Ishikawa (cell line): ENCODE data around the gene EBI3.
A peak's percentile ranks its signal among the peaks of the same experiment; 100 is the strongest.

ENCODE experiments used
- CEBPB ChIP-seq: IDR thresholded peaks from 2 replicates; pipeline ENCODE4 v1.6.1; 2012
- CREB1 ChIP-seq: IDR thresholded peaks from 2 replicates; pipeline ENCODE4 v1.6.1; 2012; ENCODE audit warnings: low read depth
- EGR1 ChIP-seq: IDR thresholded peaks from 2 replicates; pipeline ENCODE4 v1.6.1; 2012
- EP300 ChIP-seq: IDR thresholded peaks from 2 replicates; pipeline ENCODE4 v1.6.1; 2012; ENCODE audit warnings: borderline replicate concordance
- FOXM1 ChIP-seq: IDR thresholded peaks from 2 replicates; pipeline ENCODE4 v1.6.1; 2012; ENCODE audit warnings: low read depth, borderline replicate concordance
- NFIC ChIP-seq: IDR thresholded peaks from 2 replicates; pipeline ENCODE4 v1.6.1; 2012
- RAD21 ChIP-seq: IDR thresholded peaks from 2 replicates; pipeline ENCODE4 v1.6.1; 2012; ENCODE audit warnings: low read depth
- TAF1 ChIP-seq: IDR thresholded peaks from 2 replicates; pipeline ENCODE4 v1.6.1; 2012; ENCODE audit warnings: low read depth, mild to moderate bottlenecking
- TCF12 ChIP-seq: IDR thresholded peaks from 2 replicates; pipeline ENCODE4 v1.6.1; 2012; ENCODE audit warnings: low read depth
- TEAD4 ChIP-seq: IDR thresholded peaks from 2 replicates; pipeline ENCODE4 v1.6.1; 2012
- YY1 ChIP-seq: IDR thresholded peaks from 2 replicates; pipeline ENCODE4 v1.6.1; 2012; ENCODE audit warnings: low read depth
- ZBTB7A ChIP-seq: IDR thresholded peaks from 2 replicates; pipeline ENCODE4 v1.6.1; 2012; ENCODE audit warnings: low read depth
- TF ChIP-seq, protein P1 (sequence below): IDR thresholded peaks from 2 replicates; pipeline ENCODE4 v1.6.1; 2012
- TF ChIP-seq, protein P2 (sequence below): IDR thresholded peaks from 2 replicates; pipeline ENCODE4 v1.6.1; 2012; ENCODE audit warnings: low read depth, mild to moderate bottlenecking
- TF ChIP-seq, protein P3 (sequence below): IDR thresholded peaks from 2 replicates; pipeline ENCODE4 v1.6.1; 2012

EBI3 gene

DNA sequence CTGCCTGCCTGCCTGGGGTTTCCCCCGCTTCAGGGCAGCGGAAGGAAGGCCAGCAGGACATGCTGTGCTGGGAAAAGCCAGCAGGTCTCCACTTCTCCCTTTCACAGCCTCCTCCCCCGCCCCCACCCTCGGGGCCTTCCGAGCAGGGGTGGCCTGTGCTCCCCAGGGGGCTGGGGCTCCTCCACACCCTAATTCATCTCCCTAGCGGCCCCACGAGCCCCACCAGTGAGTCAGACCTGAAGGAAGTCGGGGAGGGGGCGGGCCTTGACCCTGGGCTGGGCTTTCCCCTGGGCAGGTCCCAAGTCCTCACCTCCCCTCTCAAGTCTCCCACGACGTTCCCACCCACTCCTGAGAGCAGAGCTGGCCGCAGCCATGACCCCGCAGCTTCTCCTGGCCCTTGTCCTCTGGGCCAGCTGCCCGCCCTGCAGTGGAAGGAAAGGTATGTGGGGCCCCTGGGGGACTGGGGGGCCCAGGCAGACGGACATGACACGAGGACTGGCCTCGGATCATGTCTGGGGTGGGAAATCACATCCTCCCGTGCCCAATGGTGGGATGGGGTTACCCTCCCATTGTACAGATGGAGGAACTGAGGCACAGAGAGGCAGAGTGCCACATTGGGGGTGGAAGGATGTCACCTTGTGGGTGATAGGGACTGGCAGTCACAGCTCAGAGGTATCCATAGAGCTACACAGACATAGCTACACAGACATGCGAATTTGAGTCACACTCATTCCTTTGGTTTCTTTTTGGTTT is at the start of gene EBI3:
EBI3 (plus strand) TSS at position 345 of the 753 bp plus-strand sequence; CDS start at position 373, 28 bp downstream.
- TF ChIP-seq ZBTB7A (peak; percentile 73; the same call in 1 of the 2 replicates), TEAD4 (no peak), TCF12 (no peak), TAF1 (no peak), NFIC (no peak)
- TF ChIP-seq, protein P1, sequence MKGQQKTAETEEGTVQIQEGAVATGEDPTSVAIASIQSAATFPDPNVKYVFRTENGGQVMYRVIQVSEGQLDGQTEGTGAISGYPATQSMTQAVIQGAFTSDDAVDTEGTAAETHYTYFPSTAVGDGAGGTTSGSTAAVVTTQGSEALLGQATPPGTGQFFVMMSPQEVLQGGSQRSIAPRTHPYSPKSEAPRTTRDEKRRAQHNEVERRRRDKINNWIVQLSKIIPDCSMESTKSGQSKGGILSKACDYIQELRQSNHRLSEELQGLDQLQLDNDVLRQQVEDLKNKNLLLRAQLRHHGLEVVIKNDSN = no peak

GRCh38 chr19:4181053-4181508 is 48.2 kb upstream of the EBI3 start:
- TF ChIP-seq RAD21 (no peak), YY1 (no peak), FOXM1 (no peak), TAF1 (no peak), EP300 (no peak), TEAD4 (no peak), EGR1 (no peak), CEBPB (no peak)
- TF ChIP-seq, protein P2, sequence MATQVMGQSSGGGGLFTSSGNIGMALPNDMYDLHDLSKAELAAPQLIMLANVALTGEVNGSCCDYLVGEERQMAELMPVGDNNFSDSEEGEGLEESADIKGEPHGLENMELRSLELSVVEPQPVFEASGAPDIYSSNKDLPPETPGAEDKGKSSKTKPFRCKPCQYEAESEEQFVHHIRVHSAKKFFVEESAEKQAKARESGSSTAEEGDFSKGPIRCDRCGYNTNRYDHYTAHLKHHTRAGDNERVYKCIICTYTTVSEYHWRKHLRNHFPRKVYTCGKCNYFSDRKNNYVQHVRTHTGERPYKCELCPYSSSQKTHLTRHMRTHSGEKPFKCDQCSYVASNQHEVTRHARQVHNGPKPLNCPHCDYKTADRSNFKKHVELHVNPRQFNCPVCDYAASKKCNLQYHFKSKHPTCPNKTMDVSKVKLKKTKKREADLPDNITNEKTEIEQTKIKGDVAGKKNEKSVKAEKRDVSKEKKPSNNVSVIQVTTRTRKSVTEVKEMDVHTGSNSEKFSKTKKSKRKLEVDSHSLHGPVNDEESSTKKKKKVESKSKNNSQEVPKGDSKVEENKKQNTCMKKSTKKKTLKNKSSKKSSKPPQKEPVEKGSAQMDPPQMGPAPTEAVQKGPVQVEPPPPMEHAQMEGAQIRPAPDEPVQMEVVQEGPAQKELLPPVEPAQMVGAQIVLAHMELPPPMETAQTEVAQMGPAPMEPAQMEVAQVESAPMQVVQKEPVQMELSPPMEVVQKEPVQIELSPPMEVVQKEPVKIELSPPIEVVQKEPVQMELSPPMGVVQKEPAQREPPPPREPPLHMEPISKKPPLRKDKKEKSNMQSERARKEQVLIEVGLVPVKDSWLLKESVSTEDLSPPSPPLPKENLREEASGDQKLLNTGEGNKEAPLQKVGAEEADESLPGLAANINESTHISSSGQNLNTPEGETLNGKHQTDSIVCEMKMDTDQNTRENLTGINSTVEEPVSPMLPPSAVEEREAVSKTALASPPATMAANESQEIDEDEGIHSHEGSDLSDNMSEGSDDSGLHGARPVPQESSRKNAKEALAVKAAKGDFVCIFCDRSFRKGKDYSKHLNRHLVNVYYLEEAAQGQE = no peak
- TF ChIP-seq, protein P3, sequence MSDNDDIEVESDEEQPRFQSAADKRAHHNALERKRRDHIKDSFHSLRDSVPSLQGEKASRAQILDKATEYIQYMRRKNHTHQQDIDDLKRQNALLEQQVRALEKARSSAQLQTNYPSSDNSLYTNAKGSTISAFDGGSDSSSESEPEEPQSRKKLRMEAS = no peak
- TF ChIP-seq, protein P1 = no peak

DNA sequence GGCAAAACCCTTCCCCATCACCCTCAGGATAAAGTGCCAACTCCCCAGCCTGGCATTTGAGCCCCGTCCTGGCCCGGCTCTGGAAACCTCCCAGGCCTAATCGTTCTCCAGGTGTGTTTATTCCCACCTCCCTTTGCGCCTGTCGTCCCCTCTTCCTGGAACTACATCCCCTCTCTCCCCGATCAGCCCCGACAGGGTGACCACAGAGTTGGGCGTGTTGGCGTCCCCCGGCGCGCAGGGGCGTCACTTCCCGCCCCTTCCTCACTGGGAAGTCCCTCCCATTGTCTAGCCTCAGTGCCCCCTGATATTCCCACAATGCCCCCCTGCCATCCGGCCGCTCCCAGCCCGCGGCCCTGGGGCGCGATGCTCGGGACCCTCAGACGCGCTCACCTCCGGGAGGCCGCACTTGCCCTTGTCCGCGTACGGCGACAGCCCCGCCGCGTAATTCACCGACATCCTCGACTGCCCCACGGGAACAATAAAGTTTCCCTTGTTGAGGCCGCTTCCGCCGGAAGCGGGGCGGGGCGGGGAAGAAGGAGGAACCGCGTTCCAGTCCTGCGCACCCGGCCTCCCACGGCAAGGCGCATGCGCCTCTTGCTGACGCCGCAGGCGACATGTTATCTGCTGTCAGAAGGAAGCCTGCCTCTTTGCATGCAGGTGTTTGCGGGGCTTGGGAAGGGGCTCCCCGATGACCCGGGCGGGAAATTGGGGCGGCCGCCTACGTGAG is 47.1 kb upstream of the EBI3 start, which contains the start of the genes ANKRD24 and SIRT6:
ANKRD24 (plus strand) TSS at position 606 of the 727 bp plus-strand sequence. CDS start 3,737 bp downstream, outside the sequence.
SIRT6 (minus strand) TSS at position 480 of the 727 bp plus-strand sequence; CDS start at position 456, 24 bp downstream.
- TF ChIP-seq EP300 = peak; percentile 43; the same call in 1 of the 2 replicates
- TF ChIP-seq CEBPB = no peak
- no peak for TF ChIP-seq RAD21
- peak; percentile 88 for TF ChIP-seq ZBTB7A
- TF ChIP-seq EGR1 = no peak
- TF ChIP-seq, protein P1 = 0 out of 2 replicates have a peak, but pooled peaks have one; percentile 26
- peak; percentile 46; the same call in 1 of the 2 replicates for TF ChIP-seq CREB1
- no peak for TF ChIP-seq FOXM1
- no peak for TF ChIP-seq NFIC
- peak; percentile 81 for TF ChIP-seq TAF1
- TF ChIP-seq, protein P2 = no peak
- TF ChIP-seq YY1 = peak; percentile 87
- TF ChIP-seq, protein P3 = peak; percentile 67; the same call in 1 of the 2 replicates
- TF ChIP-seq TEAD4 = peak; percentile 41
- peak; percentile 76 for TF ChIP-seq TCF12

GRCh38 chr19:4183967-4184717 is 45.2 kb upstream of the EBI3 start:
- TF ChIP-seq TAF1 = no peak
- TF ChIP-seq NFIC = no peak
- no peak for TF ChIP-seq EGR1
- TF ChIP-seq CEBPB = no peak
- TF ChIP-seq RAD21 = no peak
- no peak for TF ChIP-seq EP300
- no peak for TF ChIP-seq TEAD4
- no peak for TF ChIP-seq CREB1
- TF ChIP-seq, protein P3 = no peak
- no peak for TF ChIP-seq YY1
- TF ChIP-seq, protein P2 = no peak
- TF ChIP-seq FOXM1 = no peak
- no peak for TF ChIP-seq TCF12
- no peak for TF ChIP-seq ZBTB7A
